WTC11 (cell line): ENCODE data around the gene HSD3B7. TPM values are rescaled to one million over a fixed set of nuclear protein-coding genes. Genes with fewer than 3 reads are reported as not detected.

Source experiments
- ATAC-seq: fragments of 200-7000 bp; cut with Tn5 transposase; 2 replicates; pipeline ENCODE4 v1.10.0; 2021; ENCODE audit warnings: mild to moderate bottlenecking, moderate library complexity
- CTCF ChIA-PET: fragments of 300-600 bp; sonication (Branson Sonifier 250); formaldehyde crosslinking; loops from one replicate; lab custom pipeline; 2021; ENCODE audit warnings: antibody characterized with exemption; lab: Charles Lee
- POLR2A ChIA-PET: fragments of 350-600 bp; sonication (Branson Sonifier 250); formaldehyde crosslinking; loops from one replicate; lab custom pipeline; 2021; ENCODE audit warnings: antibody characterized with exemption; lab: Charles Lee
- DNase-seq: peaks from one replicate; pipeline ENCODE4 v3.0.0; 2021; ENCODE audit warnings: low spot score
- H3K27ac Mint-ChIP-seq: 2 replicates; pipeline ENCODE4 v1.8.0; 2021; ENCODE audit warnings: mixed read lengths
- H3K27me3 Mint-ChIP-seq: 2 replicates; pipeline ENCODE4 v1.8.0; 2021; ENCODE audit warnings: low read depth, mild to moderate bottlenecking, moderate library complexity, mixed read lengths
- H3K36me3 Mint-ChIP-seq: 2 replicates; pipeline ENCODE4 v1.8.0; 2021; ENCODE audit warnings: mixed read lengths
- H3K4me1 Mint-ChIP-seq: 2 replicates; pipeline ENCODE4 v1.8.0; 2022; ENCODE audit warnings: mixed read lengths
- H3K4me3 Mint-ChIP-seq: 2 replicates; pipeline ENCODE4 v1.8.0; 2021; ENCODE audit warnings: mild to moderate bottlenecking, moderate library complexity, mixed read lengths
- H3K9me3 Mint-ChIP-seq: 2 replicates; pipeline ENCODE4 v1.8.0; 2021; ENCODE audit warnings: mixed read lengths
- CREM ChIP-seq: sonication (generic); formaldehyde crosslinking; IDR thresholded peaks from 2 replicates; pipeline ENCODE4 v1.8.1; 2022; ENCODE audit warnings: mild to moderate bottlenecking, missing genetic modification reagents, moderate library complexity
- ELF4 ChIP-seq: sonication (generic); formaldehyde crosslinking; IDR thresholded peaks from 2 replicates; pipeline ENCODE4 v1.8.1; 2022; ENCODE audit warnings: low read depth, mild to moderate bottlenecking, moderate library complexity, missing genetic modification reagents
- ESRRA ChIP-seq: sonication (generic); formaldehyde crosslinking; IDR thresholded peaks from 2 replicates; pipeline ENCODE4 v1.8.1; 2022; ENCODE audit warnings: mild to moderate bottlenecking, missing genetic modification reagents, borderline replicate concordance
- FOXP1 ChIP-seq: sonication (generic); formaldehyde crosslinking; IDR thresholded peaks from 2 replicates; pipeline ENCODE4 v1.8.0; 2022; ENCODE audit warnings: missing genetic modification reagents, mild to moderate bottlenecking, moderate library complexity, borderline replicate concordance
- GABPB1 ChIP-seq: sonication (generic); formaldehyde crosslinking; IDR thresholded peaks from 2 replicates; pipeline ENCODE4 v1.8.1; 2023; ENCODE audit warnings: mild to moderate bottlenecking, missing genetic modification reagents
- GTF2I ChIP-seq: fragments of 250-450 bp; sonication (Bioruptor Pico); conservative IDR thresholded peaks from 2 replicates; pipeline ENCODE4 v1.4.0; 2021; ENCODE audit warnings: mild to moderate bottlenecking
- JAZF1 ChIP-seq: fragments of 250-450 bp; sonication (Bioruptor Pico); IDR thresholded peaks from 2 replicates; pipeline ENCODE4 v1.9.0; 2021; ENCODE audit warnings: moderate library complexity, mild to moderate bottlenecking, inconsistent platforms
- MYBL2 ChIP-seq: sonication (generic); formaldehyde crosslinking; IDR thresholded peaks from 2 replicates; pipeline ENCODE4 v1.8.1; 2023; ENCODE audit warnings: mild to moderate bottlenecking, moderate library complexity, missing genetic modification reagents
- NFYB ChIP-seq: sonication (generic); formaldehyde crosslinking; conservative IDR thresholded peaks from 2 replicates; pipeline ENCODE4 v1.8.0; 2022; ENCODE audit warnings: low read depth, missing genetic modification reagents
- NR1H2 ChIP-seq: sonication (generic); formaldehyde crosslinking; IDR thresholded peaks from 2 replicates; pipeline ENCODE4 v1.9.0; 2021; ENCODE audit warnings: mild to moderate bottlenecking, moderate library complexity, missing genetic modification reagents
- OVOL2 ChIP-seq: fragments of 250-450 bp; sonication (Bioruptor Pico); IDR thresholded peaks from 2 replicates; pipeline ENCODE4 v1.9.0; 2021; ENCODE audit warnings: mild to moderate bottlenecking, borderline replicate concordance
- TEAD4 ChIP-seq: sonication (generic); formaldehyde crosslinking; IDR thresholded peaks from 2 replicates; pipeline ENCODE4 v1.8.0; 2022; ENCODE audit warnings: mild to moderate bottlenecking, missing genetic modification reagents
- ZNF232 ChIP-seq: sonication (generic); formaldehyde crosslinking; IDR thresholded peaks from 2 replicates; pipeline ENCODE4 v1.8.0; 2022; ENCODE audit warnings: mild to moderate bottlenecking, missing genetic modification reagents
- ZNF396 ChIP-seq: fragments of 250-450 bp; sonication (Bioruptor Pico); IDR thresholded peaks from 2 replicates; pipeline ENCODE4 v1.8.0; 2021; ENCODE audit warnings: mild to moderate bottlenecking, moderate library complexity, borderline replicate concordance
- total RNA-seq: library from RNA; stranded (reverse); gene quantifications from 3 replicates; pipeline ENCODE4 v1.2.3, GENCODE V29; 2021
- TF ChIP-seq, protein P1 (sequence below): sonication (generic); formaldehyde crosslinking; conservative IDR thresholded peaks from 2 replicates; pipeline ENCODE4 v1.8.1; 2023; ENCODE audit warnings: mild to moderate bottlenecking, low read depth, missing genetic modification reagents, moderate library complexity
- TF ChIP-seq, protein P2 (sequence below): sonication (generic); formaldehyde crosslinking; IDR thresholded peaks from 2 replicates; pipeline ENCODE4 v1.8.1; 2022; ENCODE audit warnings: low read depth, missing genetic modification reagents, borderline replicate concordance
- TF ChIP-seq, protein P3 (sequence below): sonication (generic); formaldehyde crosslinking; IDR thresholded peaks from 2 replicates; pipeline ENCODE4 v1.8.1; 2023; ENCODE audit warnings: mild to moderate bottlenecking, moderate library complexity, missing genetic modification reagents
- TF ChIP-seq, protein P4 (sequence below): sonication (generic); formaldehyde crosslinking; IDR thresholded peaks from 2 replicates; pipeline ENCODE4 v1.8.0; 2022; ENCODE audit warnings: missing genetic modification reagents
- TF ChIP-seq, protein P5 (sequence below): sonication (generic); formaldehyde crosslinking; IDR thresholded peaks from 2 replicates; pipeline ENCODE4 v1.8.1; 2022; ENCODE audit warnings: low read depth, mild to moderate bottlenecking, moderate library complexity, missing genetic modification reagents, borderline replicate concordance
- TF ChIP-seq, protein P6 (sequence below): sonication (generic); formaldehyde crosslinking; conservative IDR thresholded peaks from 2 replicates; pipeline ENCODE4 v1.8.1; 2022; ENCODE audit warnings: mild to moderate bottlenecking, missing genetic modification reagents

The HSD3B7 gene
- total RNA-seq, 1 experiment from 2014 or later: 4.5 TPM

DNA sequence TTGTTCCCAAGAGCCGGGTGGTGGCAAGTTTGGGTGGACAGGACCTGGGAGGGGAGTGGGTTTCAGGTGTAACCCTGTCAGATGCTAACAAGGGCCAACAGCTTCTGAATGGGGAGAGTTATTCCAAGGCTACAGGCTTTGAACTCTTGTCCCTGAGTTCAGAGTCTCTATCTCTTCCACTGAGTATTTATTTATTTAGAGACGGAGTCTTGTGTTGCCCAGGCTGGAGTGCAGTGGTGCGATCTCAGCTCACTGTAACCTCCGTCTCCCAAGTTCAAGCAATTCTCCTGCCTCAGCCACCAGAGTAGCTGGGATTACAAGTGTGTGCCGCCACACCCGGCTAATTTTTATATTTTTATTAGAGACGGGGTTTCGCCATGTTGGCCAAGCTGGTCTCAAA lies 30.0 kb upstream of the HSD3B7 start:
- Mint-ChIP-seq H3K27ac (no peak overlapping the region), H3K36me3 (peaks cover 14% of the 10 kb centered on the region), H3K9me3 (no peaks in the 10 kb centered on the region), H3K27me3 (peaks cover 3% of the 10 kb centered on the region; the same call in 1 of the 2 replicates), H3K4me1 (peaks cover 16% of the 10 kb centered on the region), H3K4me3 (no peak overlapping the region)
- CTCF ChIA-PET: interaction anchor here (2.4 to 3.2 kb wide), 4 partner anchors 14 to 87 kb away, joined by 12 to 54 read pairs (median 22); partner anchors contain the start of gene HSD3B7
- TF ChIP-seq GTF2I (CRISPR knock-in tag) (no peak), CREM (CRISPR knock-in tag) (no peak), NR1H2 (no peak), TEAD4 (CRISPR knock-in tag) (no peak), ZNF396 (CRISPR knock-in tag) (no peak), ELF4 (CRISPR knock-in tag) (no peak), OVOL2 (CRISPR knock-in tag) (no peak), JAZF1 (CRISPR knock-in tag) (no peak), ESRRA (no peak), MYBL2 (no peak), ZNF232 (CRISPR knock-in tag) (no peak), FOXP1 (no peak), GABPB1 (CRISPR knock-in tag) (no peak), NFYB (CRISPR knock-in tag) (no peak)
- TF ChIP-seq, protein P1, sequence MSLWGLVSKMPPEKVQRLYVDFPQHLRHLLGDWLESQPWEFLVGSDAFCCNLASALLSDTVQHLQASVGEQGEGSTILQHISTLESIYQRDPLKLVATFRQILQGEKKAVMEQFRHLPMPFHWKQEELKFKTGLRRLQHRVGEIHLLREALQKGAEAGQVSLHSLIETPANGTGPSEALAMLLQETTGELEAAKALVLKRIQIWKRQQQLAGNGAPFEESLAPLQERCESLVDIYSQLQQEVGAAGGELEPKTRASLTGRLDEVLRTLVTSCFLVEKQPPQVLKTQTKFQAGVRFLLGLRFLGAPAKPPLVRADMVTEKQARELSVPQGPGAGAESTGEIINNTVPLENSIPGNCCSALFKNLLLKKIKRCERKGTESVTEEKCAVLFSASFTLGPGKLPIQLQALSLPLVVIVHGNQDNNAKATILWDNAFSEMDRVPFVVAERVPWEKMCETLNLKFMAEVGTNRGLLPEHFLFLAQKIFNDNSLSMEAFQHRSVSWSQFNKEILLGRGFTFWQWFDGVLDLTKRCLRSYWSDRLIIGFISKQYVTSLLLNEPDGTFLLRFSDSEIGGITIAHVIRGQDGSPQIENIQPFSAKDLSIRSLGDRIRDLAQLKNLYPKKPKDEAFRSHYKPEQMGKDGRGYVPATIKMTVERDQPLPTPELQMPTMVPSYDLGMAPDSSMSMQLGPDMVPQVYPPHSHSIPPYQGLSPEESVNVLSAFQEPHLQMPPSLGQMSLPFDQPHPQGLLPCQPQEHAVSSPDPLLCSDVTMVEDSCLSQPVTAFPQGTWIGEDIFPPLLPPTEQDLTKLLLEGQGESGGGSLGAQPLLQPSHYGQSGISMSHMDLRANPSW (CRISPR knock-in tag): no peak
- TF ChIP-seq, protein P2, sequence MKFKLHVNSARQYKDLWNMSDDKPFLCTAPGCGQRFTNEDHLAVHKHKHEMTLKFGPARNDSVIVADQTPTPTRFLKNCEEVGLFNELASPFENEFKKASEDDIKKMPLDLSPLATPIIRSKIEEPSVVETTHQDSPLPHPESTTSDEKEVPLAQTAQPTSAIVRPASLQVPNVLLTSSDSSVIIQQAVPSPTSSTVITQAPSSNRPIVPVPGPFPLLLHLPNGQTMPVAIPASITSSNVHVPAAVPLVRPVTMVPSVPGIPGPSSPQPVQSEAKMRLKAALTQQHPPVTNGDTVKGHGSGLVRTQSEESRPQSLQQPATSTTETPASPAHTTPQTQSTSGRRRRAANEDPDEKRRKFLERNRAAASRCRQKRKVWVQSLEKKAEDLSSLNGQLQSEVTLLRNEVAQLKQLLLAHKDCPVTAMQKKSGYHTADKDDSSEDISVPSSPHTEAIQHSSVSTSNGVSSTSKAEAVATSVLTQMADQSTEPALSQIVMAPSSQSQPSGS (CRISPR knock-in tag): no peak
- TF ChIP-seq, protein P3, sequence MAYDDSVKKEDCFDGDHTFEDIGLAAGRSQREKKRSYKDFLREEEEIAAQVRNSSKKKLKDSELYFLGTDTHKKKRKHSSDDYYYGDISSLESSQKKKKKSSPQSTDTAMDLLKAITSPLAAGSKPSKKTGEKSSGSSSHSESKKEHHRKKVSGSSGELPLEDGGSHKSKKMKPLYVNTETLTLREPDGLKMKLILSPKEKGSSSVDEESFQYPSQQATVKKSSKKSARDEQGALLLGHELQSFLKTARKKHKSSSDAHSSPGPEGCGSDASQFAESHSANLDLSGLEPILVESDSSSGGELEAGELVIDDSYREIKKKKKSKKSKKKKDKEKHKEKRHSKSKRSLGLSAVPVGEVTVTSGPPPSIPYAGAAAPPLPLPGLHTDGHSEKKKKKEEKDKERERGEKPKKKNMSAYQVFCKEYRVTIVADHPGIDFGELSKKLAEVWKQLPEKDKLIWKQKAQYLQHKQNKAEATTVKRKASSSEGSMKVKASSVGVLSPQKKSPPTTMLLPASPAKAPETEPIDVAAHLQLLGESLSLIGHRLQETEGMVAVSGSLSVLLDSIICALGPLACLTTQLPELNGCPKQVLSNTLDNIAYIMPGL (CRISPR knock-in tag): no peak
- TF ChIP-seq, protein P4, sequence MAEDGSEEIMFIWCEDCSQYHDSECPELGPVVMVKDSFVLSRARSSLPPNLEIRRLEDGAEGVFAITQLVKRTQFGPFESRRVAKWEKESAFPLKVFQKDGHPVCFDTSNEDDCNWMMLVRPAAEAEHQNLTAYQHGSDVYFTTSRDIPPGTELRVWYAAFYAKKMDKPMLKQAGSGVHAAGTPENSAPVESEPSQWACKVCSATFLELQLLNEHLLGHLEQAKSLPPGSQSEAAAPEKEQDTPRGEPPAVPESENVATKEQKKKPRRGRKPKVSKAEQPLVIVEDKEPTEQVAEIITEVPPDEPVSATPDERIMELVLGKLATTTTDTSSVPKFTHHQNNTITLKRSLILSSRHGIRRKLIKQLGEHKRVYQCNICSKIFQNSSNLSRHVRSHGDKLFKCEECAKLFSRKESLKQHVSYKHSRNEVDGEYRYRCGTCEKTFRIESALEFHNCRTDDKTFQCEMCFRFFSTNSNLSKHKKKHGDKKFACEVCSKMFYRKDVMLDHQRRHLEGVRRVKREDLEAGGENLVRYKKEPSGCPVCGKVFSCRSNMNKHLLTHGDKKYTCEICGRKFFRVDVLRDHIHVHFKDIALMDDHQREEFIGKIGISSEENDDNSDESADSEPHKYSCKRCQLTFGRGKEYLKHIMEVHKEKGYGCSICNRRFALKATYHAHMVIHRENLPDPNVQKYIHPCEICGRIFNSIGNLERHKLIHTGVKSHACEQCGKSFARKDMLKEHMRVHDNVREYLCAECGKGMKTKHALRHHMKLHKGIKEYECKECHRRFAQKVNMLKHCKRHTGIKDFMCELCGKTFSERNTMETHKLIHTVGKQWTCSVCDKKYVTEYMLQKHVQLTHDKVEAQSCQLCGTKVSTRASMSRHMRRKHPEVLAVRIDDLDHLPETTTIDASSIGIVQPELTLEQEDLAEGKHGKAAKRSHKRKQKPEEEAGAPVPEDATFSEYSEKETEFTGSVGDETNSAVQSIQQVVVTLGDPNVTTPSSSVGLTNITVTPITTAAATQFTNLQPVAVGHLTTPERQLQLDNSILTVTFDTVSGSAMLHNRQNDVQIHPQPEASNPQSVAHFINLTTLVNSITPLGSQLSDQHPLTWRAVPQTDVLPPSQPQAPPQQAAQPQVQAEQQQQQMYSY (CRISPR knock-in tag): no peak
- TF ChIP-seq, protein P5, sequence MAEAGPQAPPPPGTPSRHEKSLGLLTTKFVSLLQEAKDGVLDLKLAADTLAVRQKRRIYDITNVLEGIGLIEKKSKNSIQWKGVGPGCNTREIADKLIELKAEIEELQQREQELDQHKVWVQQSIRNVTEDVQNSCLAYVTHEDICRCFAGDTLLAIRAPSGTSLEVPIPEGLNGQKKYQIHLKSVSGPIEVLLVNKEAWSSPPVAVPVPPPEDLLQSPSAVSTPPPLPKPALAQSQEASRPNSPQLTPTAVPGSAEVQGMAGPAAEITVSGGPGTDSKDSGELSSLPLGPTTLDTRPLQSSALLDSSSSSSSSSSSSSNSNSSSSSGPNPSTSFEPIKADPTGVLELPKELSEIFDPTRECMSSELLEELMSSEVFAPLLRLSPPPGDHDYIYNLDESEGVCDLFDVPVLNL (CRISPR knock-in tag): no peak
- TF ChIP-seq, protein P6, sequence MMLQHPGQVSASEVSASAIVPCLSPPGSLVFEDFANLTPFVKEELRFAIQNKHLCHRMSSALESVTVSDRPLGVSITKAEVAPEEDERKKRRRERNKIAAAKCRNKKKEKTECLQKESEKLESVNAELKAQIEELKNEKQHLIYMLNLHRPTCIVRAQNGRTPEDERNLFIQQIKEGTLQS: no peak
- POLR2A ChIA-PET: interaction anchor here (1.4 kb wide), 1 partner anchor 11 kb away, joined by 3 read pairs; no protein-coding TSS in a partner anchor
- ATAC-seq: no peak
- DNase-seq: no peak
